NCI-H2196 (cell line): ENCODE measurements around the gene LHX3.

Experiments used
- DNase-seq: peaks from one replicate; lab custom pipeline; 2025; ENCODE audit not compliant: unreplicated experiment; lab: John Stamatoyannopoulos, UW

LHX3 gene

DNA sequence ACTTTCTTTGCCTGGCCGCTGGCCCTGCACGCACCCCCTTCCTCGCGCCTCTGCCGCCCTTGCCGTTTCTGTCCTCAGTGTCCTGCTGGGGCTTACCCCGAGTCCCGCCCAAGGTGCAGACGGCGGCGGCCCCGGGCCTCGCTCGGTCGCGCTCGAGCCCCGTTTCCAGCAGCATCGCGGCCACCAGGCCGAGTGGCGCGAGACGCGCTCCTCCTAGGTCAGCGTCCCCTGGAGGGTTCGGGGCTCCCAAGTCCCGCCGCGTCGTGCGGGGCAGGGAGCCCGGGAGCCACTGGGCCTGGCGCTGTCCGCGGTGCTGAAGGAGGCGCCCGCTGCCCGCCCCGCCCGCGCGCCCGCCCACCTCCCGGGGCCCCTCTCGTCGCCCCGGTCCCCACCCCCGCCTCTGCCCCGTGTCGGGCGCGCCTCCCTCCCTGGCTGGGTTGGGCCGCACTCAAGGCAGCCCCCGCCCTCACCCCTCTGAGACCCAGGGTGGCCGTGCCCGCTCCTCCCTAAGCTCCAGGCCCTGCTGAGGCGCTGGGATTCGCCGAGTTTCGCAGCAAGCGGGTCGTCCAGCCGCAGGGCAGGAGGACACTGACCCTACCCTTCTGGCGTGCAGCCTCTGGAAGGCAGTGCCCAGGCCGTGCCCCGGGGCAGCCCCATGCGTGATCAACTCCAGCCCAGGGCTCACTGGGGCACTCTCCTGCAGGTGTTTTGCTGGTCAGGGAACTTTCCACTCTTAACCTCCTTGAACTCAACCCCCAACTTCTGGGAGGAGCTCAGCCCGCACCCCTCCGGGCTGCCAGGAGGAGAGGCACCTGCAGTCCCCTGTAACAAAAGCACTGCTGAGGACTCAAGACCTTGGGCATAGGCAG, at the start of gene LHX3:
LHX3 (minus strand) TSS at position 291 of the 869 bp plus-strand sequence; CDS start at position 175, 116 bp downstream.
- no peak for DNase-seq

- DNase-seq, result no peak
These were observed 48.6 kb upstream of the LHX3 start for GRCh38 chr9:136253246-136254130.

GRCh38 chr9:136252846-136253245, 47.9 kb upstream of the LHX3 start:
- DNase-seq, result no peak

DNA sequence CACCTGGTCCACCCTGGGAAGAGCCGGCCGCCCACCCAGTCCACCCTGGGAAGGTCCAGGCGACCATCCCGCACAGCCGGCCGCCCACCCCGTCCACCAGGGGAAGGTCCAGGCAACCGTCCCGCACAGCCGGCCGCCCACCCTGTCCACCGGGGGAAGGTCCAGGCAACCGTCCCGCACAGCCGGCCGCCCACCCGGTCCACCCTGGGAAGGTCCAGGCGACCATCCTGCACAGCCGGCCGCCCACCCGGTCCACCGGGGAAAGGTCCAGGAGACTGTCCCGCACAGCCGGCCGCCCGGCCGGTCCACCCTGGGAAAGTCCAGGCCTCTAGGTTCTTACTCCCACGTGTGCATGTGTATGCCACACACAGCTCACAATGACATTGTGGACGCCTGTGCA, 47.4 kb upstream of the LHX3 start:
- no peak for DNase-seq

DNA sequence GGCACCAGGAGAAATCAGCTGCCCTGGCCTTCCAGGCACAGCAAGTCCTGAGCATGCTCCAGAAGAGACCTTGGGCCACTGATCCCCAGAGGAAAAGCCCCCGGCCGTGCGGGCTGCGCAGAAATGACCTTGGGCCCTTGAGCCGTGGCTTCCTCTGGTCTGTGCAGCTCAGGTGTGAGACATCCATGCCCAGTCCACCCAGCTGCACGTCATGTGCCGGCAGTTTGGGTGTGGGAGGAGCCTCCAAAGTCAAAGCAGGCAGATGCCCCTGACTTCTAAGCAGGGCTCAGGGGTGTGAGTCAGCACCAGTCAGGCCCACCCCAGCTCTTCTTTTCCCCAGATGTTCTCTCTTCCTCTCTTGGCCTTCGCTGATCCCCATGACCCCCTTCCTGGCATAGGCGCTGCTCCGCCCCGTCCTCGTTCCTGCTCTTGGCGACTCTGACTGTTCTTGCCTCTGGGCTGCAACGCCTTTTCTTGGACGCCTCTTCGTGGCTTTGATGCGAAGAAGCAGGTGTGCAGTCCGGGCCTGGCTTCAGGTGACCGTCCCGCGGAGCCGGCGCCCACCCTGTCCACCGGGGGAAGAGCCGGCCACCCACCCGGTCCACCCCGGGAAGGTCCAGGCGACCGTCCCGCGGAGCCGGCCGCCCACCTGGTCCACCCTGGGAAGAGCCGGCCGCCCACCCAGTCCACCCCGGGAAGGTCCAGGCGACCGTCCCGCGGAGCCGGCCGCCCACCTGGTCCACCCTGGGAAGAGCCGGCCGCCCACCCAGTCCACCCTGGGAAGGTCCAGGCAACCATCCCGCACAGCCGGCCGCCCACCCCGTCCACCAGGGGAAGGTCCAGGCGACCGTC, 46.6 kb upstream of the LHX3 start:
- DNase-seq, result no peak

DNA sequence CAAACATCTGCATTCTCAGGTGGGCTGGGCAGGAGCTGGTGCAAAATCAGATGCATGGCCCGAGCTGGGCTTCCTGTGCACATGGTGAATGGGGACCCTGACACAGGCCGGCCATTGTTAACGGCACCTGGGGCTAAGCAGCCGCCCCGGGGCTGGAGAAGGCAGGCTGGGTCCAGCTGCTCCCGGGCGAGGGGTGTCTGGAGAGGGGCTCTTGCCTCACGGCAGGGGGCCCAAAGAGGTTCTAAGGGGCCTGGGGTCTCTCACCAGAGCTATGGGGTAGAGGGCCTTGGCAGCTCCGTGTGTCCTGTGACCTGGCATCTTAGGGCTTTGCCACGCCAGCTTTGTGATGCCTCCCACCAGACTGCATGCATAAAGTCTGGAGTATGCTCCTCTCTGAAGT, 45.7 kb upstream of the LHX3 start:
- no peak for DNase-seq

DNA sequence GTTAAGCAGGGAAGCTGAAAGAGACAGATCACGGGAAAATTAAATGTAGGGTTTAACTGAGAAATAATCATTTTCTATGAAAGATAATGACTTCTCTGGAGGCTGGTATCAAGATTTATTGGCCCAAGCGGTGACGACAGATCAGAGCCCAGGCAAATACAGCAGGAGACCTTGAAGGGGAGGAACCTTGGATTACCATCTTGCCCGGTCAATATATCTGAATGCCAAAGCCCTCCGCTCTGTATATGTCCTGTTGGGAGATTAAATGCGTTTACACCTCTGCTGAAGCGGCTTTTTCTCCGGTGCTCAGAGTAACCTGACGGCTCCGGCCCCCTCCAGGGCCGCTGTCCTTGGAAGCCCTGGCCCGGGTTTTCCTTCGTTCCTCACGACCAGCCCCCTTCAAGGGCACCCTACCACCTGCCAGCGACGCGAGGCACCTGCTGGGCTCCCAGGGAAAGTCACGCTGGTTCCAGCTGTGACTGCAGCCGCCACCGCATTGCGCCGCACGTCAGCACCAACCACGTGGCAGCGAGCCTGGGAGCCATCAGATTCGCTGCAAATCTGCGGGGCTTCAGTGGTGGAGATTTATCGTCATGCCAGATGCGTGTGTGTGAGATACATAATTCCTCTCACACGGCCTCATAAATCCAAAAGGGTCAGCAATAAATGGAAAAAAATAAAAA, 45.1 kb upstream of the LHX3 start:
- no peak for DNase-seq

DNA sequence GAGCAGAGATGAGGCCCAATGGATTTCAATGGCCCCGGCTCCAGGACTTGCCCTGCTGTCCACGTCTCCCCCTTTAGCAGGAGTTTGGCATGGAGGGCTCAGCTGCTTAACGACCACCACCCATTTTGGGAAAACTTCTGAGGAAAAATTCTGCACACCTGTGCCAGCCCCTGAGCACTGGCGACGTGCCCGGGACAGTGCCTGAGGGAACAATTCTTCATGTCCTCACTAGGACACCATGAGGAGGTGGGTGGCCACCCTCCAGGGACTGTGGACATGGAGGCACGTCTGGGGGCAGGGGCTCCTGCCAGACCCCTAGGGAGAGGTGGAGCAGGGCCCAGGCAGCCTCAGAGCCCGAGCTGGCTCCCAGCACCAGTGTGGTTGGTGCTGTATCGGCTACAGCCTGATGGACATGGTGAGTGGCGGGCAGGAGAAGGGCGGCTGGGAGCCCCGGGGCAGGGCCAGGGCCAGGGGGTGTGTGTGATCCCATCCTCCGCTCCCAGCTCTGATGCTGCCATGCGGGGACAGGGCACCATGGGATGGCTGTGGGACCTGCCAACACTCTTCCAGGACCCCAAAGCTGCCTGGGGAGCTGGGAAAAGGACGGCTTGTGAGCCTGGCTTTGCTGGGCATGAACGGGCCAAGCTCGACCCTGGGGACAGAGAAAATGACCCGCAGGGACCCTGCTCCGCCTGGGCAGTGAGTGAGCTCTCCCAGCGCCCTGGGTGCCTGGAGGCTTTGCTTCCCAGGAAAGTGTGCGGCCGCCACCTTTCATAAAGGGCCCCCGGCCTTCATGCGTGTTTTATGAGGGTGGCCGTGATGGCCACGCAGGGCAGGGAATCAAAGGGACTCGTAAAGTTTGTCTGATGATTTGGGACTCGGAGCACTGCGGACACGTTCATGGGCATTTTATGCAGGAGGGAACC, 44.3 kb upstream of the LHX3 start:
- DNase-seq, result no peak

DNA sequence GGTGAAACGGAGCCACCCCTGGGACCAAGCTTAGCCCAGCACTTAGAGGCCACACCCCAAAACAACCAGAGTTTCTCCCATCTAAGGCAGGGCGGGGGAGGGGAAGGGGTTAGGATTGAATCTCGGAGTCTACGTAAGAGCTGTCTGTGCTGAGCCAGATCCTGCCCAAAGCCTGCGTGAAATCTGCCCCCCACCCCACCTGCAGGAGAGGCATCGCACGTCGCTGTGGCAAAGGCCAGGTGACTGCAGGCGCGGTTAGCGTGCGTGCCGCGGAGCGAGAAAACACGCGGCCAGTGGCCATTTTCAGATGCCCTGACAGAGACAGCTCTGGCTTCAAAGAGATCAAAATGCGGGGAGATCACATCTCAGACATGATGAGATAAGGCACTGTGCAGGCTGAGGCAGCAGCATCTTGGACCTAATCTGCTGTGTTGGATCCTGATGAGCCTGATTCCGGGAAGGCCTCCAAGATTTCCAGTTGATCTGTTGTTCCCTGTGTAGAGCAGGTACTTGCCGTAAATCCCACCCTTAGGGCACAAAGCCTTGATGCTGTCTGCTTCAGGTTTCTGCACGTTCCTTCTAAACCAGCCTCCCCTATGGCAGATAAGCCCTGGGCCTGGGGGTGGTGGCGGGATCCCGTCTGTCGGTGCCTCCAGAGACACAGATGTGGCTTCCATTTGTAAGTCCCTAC, 43.2 kb upstream of the LHX3 start:
- DNase-seq, result no peak

DNA sequence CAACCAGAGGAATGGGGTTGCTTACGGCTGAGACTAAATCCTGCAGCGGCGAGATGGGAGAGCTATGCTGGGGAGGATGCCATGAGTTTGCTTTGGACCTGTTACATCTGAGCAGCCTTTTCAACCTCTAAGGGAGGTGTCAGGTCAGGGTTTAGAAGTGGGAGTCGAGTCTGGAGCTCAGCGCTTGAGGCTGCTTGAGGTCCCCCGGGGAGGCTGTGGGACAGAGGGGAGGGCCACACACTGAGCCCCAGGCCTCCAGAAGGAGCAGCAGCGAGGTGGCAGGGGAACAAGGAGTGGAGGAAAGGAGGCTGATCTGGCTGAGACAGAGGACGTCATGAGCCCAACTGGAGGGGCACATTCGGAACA, 42.6 kb upstream of the LHX3 start:
- DNase-seq, result no peak

DNA sequence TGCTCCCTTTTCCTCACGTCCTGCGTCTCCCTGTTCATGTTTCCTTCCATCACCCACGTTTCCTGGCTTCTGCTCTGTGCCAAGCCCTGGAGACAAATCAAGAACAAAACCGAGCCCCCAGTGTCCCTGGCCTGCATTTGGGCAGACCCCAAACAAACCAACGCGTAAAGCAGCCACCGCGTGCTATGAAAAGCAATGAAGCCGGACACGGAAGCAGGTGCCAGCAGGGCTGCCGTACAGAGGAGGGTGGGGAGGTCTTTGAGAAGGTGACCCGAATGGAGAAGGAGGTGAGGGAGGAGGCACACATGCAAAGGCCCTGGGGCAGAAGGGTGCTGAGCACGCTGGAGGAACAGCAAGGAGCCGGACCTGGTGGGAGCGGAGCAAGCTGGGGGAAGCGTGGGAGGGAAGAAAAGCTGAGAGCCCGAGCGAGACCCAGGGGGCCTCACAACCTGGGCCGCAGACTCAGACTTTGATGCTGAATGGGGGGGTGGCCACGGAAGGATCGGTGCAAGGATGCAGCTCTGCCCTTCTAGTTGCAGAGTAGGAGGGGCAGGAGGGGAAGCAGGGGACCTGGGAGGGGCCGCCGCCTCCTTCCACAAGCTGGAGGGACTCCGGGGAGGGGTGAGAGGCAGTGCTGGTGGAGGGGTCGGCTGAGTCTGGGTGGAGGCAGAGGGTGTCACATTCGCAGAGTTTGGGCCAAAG, 42.1 kb upstream of the LHX3 start:
- no peak for DNase-seq

DNA sequence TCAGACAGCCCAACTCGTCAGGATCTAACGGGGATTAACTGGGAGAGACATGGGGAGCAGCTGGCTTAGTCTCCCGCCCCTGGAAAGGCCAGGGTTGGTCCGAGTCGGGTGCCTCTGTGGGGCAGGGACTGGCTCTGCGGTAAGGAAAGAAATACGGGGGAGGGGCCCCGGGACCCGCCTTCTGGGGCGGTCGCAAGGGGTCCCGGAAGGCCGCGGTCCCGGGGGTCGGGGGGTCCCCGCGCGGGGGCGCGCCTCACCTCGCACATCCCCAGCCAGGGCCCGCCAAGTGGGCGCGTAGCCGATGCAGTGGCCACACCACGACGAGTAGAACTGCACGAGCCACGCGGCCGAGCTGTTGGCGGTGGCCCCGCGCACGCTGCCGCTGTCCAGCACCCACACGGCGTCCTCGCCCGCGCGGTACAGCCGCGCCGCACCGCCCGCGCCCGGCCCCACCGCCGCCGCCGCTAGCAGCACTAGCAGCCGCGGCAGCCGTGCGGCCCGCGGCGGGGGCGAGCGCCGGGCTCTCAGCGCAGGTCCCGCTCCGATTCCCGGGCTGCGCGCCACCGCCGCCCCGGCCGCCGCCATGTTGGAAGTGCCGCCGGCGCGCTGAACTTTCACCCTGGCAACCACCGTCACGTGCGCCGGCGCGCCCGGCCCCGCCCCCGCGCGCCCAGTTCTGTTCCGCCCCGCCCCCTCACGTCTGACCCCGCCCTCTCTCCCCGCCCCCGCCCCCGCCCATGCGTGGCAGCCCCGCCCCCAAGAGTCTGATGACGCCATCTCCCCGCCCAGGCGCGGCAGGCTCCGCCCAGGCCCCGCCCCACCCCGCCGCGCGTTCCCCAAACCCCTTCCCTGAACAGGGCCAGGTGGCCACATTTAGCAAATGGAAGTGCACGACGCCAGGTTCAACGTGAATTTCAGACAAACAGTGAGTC, 40.6 kb upstream of the LHX3 start, which contains the start of gene QSOX2:
QSOX2 (minus strand) TSS at position 594 of the 932 bp plus-strand sequence; CDS start at position 585, 9 bp downstream.
- DNase-seq, result peak; percentile 79

GRCh38 chr9:136244969-136245218, 40.0 kb upstream of the LHX3 start:
- DNase-seq, result no peak

DNA sequence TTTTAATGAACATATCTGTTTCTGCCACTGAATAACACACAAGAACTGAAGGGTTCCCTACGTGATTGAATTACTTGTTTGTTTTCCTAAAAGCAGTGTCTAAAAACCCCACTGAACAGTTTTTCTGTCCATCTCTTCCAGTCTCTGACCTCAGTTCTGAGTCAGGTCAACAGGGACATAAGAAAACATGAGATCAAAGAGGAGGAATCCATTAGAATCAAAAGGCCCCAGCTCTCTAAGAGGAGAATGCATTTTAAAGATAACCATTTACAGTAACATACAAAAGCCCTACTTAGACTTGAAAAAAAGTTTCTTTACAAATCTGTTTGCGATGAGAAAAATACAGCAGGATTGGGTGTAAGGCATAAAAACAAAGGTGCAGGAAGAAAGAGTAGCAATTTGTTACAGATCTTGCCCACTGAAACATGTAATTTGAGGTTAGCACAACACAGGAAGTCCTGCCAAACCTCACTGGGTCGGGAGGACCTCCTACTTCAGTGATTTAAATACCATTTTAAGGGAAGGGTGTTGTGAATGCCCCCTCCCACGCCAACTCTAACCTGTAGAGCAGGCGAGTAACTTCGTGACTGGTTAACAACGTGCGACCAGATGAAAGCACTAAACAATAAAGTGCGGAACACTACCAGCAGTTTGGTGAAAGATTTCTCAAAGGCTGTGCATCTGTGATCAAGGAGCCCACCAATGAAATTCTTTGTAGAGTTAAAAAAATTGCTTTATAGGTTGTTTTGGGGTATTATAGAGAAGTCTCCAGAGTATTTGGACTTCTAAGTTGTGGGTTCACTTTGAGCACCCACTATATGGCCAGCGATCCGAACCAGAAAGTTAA, 39.4 kb upstream of the LHX3 start:
- DNase-seq, result no peak

GRCh38 chr9:136243631-136244030, 38.7 kb upstream of the LHX3 start:
- DNase-seq, result no peak

DNA sequence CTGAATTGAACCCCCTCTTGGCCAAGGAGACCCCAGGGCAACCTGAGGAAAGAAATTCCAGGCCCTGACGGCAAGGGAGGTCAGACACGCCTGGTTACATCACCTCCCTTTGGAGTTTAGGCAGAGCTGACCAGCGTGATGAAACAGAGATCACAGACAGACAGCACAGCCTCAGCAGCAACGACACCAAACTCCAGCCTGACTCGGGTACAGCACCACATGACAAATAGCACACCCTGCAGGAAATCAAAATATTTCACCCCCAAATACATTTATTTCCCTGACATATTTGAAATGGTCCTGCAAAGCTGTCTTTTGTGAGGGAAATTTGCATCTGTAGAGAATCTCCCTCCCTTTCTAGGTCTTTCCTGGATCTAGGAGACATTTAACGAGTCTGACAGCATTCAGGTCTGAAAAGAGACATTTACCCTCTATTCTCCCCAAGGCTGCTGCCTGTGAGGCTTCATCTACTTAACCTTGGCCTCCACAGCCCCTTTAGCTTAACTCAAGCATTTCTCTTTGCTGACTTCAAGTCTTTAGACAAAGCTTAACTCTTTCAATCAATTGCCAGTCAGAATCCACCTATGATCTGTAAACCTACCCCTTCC, 38.1 kb upstream of the LHX3 start:
- DNase-seq, result no peak
